ENCODE measurements around the gene TRERF1. TPM values are rescaled to one million over a fixed set of nuclear protein-coding genes. Genes with fewer than 3 reads are reported as not detected.

TRERF1 gene
- polyA plus RNA-seq, 1 of the 3 experiments (the other 2 are of a cell fraction): 3.6 TPM

DNA sequence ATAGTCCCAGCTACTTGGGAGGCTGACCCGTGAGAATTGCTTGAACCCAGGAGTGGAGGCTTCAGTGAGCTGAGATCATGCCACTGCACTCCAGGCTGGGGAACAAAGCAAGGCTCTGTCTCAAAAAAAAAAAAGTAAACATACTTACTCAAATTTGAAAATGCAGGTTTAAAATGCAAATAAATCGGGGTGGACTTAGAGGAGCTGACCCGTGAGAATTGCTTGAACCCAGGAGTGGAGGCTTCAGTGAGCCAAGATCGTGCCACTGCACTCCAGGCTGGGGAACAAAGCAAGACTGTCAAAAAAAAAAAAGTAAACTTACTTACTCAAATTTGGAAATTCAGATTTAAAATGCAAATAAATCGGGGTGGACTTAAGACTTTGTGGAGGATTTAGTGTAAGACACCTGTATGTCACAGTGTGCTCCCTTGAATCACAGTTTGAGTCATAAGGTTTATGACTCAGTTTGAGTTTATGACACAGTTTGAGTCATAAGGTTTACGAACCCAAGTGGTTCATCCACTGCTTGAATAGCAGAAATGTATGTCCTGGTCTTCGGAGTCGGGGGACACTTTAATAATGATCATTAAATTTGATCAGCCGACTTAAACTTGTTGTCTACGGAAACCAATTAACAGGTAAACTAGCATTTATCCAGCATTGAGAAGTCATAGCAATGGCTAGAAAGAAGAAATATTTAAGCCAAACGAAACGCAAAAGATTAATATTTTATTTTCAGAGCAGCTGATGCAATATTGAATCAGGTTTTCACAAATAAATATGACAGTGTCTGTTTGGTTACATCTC lies 227.3 kb downstream of the TRERF1 start (continued):
- TF ChIP-seq TEAD4 (IDR thresholded peaks at IDR 0.05; ENCODE audit: borderline replicate concordance, insufficient read depth): no peak

DNA sequence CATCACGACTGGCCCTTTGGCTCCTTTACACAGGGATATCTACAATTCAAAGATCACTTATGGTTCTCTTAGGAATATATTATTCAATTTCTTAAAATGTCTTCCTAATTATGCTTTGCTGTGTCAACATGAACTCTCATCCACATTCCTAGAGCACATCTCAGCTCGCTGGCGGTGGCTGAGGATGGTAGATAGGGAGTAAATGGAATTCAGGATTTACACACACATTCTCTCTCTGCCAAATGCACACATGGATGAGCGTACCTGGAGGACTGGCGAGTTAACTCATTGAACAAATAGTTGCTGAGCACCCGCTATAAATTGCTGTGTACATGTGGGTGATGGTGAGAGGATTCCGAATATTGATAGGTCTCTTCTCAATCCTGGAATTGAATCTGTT lies 229.3 kb downstream of the TRERF1 start:
- DNase-seq: no peak
- Histone ChIP-seq H2AFZ (ENCODE audit: low read depth) (no peak overlapping the region), H3K4me2 (no peak overlapping the region), H4K20me1 (ENCODE audit: insufficient read depth) (no peaks in the 10 kb centered on the region), H3K79me2 (ENCODE audit: insufficient read depth) (0 out of 2 replicates have a peak, but pooled peaks cover 1% of the 10 kb centered on the region), H3K9me3 (no peaks in the 10 kb centered on the region), H3F3A (replicated peaks; ENCODE audit: insufficient read depth) (peaks cover 33% of the 10 kb centered on the region), H3K9me2 (no peaks in the 10 kb centered on the region), H3K27ac (ENCODE audit: low read depth in 2 of 2, low read length in 1 of 2) (no peak overlapping the region), H3K4me1 (ENCODE audit: control insufficient read depth in 1 of 2, insufficient read depth in 2 of 2, low read depth in 1 of 2, low read length in 1 of 2) (peaks cover 3 to 19% of the 10 kb centered on the region in 2 experiments), H3K4me3 (ENCODE audit: low read depth in 2 of 2, low read length in 1 of 2) (no peak overlapping the region), H3K27me3 (ENCODE audit: insufficient read depth) (no peaks in the 10 kb centered on the region), H3K9ac (no peak overlapping the region), H3K36me3 (replicated peaks in 1 of 2; ENCODE audit: control insufficient read depth in 1 of 2, insufficient read depth in 2 of 2, low read length in 1 of 2) (no peaks in the 10 kb centered on the region)
- CTCF ChIA-PET: interaction anchor here (0.8 to 1.0 kb wide), 2 partner anchors 310 to 325 kb away, joined by 3 to 4 read pairs; no protein-coding TSS in a partner anchor
- TF ChIP-seq SIN3A (IDR thresholded peaks at IDR 0.05; ENCODE audit: borderline replicate concordance, low read depth, low read length) (no peak), TEAD4 (IDR thresholded peaks at IDR 0.05; ENCODE audit: borderline replicate concordance, insufficient read depth) (no peak), TCF12 (IDR thresholded peaks at IDR 0.05) (no peak), RFX5 (IDR thresholded peaks at IDR 0.05; ENCODE audit: low read length) (no peak)
- TF ChIP-seq, protein P1, sequence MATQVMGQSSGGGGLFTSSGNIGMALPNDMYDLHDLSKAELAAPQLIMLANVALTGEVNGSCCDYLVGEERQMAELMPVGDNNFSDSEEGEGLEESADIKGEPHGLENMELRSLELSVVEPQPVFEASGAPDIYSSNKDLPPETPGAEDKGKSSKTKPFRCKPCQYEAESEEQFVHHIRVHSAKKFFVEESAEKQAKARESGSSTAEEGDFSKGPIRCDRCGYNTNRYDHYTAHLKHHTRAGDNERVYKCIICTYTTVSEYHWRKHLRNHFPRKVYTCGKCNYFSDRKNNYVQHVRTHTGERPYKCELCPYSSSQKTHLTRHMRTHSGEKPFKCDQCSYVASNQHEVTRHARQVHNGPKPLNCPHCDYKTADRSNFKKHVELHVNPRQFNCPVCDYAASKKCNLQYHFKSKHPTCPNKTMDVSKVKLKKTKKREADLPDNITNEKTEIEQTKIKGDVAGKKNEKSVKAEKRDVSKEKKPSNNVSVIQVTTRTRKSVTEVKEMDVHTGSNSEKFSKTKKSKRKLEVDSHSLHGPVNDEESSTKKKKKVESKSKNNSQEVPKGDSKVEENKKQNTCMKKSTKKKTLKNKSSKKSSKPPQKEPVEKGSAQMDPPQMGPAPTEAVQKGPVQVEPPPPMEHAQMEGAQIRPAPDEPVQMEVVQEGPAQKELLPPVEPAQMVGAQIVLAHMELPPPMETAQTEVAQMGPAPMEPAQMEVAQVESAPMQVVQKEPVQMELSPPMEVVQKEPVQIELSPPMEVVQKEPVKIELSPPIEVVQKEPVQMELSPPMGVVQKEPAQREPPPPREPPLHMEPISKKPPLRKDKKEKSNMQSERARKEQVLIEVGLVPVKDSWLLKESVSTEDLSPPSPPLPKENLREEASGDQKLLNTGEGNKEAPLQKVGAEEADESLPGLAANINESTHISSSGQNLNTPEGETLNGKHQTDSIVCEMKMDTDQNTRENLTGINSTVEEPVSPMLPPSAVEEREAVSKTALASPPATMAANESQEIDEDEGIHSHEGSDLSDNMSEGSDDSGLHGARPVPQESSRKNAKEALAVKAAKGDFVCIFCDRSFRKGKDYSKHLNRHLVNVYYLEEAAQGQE (IDR thresholded peaks at IDR 0.05; ENCODE audit: low read depth, low read length): no peak
- WGBS (ENCODE audit: low lambda C conversion rate): 93% methylated on average over 7 of the region's 7 CpGs
- POLR2A ChIA-PET: no interaction called here

DNA sequence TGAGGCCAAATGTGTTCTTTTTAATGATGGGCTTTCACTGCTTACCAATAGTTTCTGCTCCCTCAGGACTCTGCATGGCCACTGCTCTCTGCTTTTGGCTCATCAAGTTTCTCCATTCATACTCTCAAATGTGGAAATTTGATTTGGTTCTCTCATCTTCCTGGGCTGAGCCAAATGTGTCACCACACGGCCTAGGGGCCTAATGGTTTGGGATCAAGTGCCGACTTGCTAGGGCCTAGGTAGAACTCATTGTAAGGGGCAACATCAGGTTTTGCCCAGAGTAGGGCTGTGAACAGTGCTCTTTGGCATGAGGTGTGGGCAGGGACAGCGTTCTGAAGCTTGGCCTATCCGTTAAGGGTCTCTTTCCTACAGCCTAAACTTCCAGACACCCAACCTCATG lies 230.2 kb downstream of the TRERF1 start:
- Histone ChIP-seq H3K4me2 (no peak overlapping the region), H3K27ac (ENCODE audit: low read depth in 2 of 2, low read length in 1 of 2) (no peak overlapping the region), H3K9me2 (no peaks in the 10 kb centered on the region), H3K79me2 (ENCODE audit: insufficient read depth) (peaks cover 10% of the 10 kb centered on the region), H3K4me1 (ENCODE audit: control insufficient read depth in 1 of 2, insufficient read depth in 2 of 2, low read depth in 1 of 2, low read length in 1 of 2) (peaks cover 4 to 14% of the 10 kb centered on the region in 2 experiments), H3K4me3 (ENCODE audit: low read depth in 2 of 2, low read length in 1 of 2) (no peak overlapping the region), H2AFZ (ENCODE audit: low read depth) (no peak overlapping the region), H3K9ac (no peak overlapping the region), H3F3A (replicated peaks; ENCODE audit: insufficient read depth) (peaks cover 29% of the 10 kb centered on the region), H4K20me1 (ENCODE audit: insufficient read depth) (no peaks in the 10 kb centered on the region), H3K36me3 (replicated peaks in 1 of 2; ENCODE audit: control insufficient read depth in 1 of 2, insufficient read depth in 2 of 2, low read length in 1 of 2) (no peaks in the 10 kb centered on the region), H3K27me3 (ENCODE audit: insufficient read depth) (no peaks in the 10 kb centered on the region), H3K9me3 (no peaks in the 10 kb centered on the region)
- ChIA-PET CTCF (interaction anchor here (1.2 kb wide), 1 partner anchor 311 kb away, joined by 4 read pairs; no protein-coding TSS in a partner anchor), POLR2A (no interaction called here)
- DNase-seq: no peak
- TF ChIP-seq TCF12 (IDR thresholded peaks at IDR 0.05): no peak
- TF ChIP-seq ELF1 (IDR thresholded peaks at IDR 0.05): no peak
- TF ChIP-seq, protein P2, sequence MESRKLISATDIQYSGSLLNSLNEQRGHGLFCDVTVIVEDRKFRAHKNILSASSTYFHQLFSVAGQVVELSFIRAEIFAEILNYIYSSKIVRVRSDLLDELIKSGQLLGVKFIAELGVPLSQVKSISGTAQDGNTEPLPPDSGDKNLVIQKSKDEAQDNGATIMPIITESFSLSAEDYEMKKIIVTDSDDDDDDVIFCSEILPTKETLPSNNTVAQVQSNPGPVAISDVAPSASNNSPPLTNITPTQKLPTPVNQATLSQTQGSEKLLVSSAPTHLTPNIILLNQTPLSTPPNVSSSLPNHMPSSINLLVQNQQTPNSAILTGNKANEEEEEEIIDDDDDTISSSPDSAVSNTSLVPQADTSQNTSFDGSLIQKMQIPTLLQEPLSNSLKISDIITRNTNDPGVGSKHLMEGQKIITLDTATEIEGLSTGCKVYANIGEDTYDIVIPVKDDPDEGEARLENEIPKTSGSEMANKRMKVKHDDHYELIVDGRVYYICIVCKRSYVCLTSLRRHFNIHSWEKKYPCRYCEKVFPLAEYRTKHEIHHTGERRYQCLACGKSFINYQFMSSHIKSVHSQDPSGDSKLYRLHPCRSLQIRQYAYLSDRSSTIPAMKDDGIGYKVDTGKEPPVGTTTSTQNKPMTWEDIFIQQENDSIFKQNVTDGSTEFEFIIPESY (IDR thresholded peaks at IDR 0.05; ENCODE audit: borderline replicate concordance, low read depth): no peak
- no peak for TF ChIP-seq NRF1 (IDR thresholded peaks at IDR 0.05; ENCODE audit: low read depth, low read length)
- TF ChIP-seq MEF2A (IDR thresholded peaks at IDR 0.05; ENCODE audit: borderline replicate concordance, low read depth): no peak
- no peak for TF ChIP-seq FOSL2 (IDR thresholded peaks at IDR 0.05; ENCODE audit: borderline replicate concordance, low read depth)
- TF ChIP-seq FOXM1 (IDR thresholded peaks at IDR 0.05; ENCODE audit: low read depth): no peak
- WGBS (ENCODE audit: low lambda C conversion rate): 95% methylated on average over 4 of the region's 4 CpGs

Data from SK-N-SH (cell line).